KBM-7 (cell line): ENCODE results near the gene ELK4.
"Not testable (repeated sequence)": the region's sequence is repeated elsewhere in the genome, so short reads cannot be mapped to it uniquely, and the experiment has no call there.

Experiments
- DNase-seq: peaks from one replicate; pipeline ENCODE4 v3.0.0-alpha.2; 2015
- in situ Hi-C: fragments of 300-500 bp; cut with MboI; formaldehyde crosslinking; loops from 2 replicates; pipeline ENCODE4 v1.14.3; 2020; ENCODE audit warnings: low sequenced_read_pairs, low pct_unique_long_range_greater_than_20kb, mixed read lengths

Gene ELK4

GRCh38 chr1:205665201-205666045 is 33.6 kb upstream of the ELK4 start:
- in situ Hi-C loops, result no loop called here
- peak; percentile 66 for DNase-seq

DNA sequence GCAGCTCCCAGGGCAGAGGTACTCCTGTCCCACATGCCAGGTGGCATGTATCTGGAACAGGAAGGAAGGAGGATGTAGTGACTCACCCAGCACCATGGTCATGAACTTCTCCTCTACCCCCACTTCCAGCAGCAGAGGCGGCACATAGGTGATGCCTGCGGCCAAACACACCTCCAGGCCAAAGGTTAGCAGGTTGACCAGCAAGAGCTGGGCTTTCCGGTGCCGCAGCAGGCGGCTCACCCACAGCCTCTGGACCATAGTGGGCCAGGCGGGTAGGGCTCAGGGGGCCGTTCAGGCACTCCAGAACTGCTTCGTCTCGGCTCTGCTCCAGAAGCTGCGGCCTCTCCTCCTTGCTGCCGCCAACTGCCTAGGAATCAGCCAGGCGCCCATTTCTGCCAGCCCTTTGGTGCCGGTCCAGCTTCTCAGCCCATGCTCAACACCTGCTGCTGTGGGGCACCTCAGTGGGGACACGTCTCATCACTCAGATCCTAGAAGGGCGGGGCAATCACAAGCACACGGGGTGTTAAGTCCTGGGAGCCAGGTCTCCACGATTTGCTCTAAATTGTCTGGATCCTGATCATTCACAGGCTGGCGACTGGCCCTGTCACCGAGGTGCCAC is 32.7 kb upstream of the ELK4 start:
- in situ Hi-C loops, result no loop called here
- no peak for DNase-seq

DNA sequence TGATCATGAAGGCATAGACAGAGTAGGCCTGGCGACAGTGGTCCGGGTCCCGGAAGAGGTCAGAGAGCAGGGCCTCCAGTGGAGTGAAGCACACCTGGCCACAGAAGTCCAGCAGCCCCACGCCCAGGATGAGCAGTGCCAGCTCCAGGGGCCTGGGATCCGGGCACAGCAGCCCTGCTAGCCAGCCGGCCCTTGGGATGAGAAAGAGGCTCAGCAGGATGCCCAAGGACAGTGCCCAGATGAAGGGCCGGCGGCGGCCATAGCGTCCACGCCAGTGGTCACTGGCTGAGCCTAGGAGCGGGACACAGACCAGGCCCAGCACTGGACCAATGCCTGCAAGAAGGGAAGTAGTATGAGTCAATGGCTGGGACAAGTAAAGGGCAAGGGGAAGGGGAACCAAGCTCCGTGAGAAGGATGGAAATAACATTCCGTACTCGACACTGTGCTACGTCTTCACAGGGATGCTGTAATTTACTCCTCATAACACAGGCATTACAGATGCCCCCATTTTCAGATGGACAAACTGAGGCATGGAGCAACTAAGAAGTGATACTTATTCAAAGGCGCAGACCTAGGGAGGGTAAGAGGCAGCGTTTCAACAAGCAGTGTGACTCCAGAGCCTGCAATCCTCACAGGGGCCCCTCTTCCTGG is 31.6 kb upstream of the ELK4 start:
- in situ Hi-C loops, result no loop called here
- no peak for DNase-seq

- no peak for DNase-seq
- in situ Hi-C loops, result no loop called here
These were observed 31.0 kb upstream of the ELK4 start for GRCh38 chr1:205662791-205663190.

- no peak for DNase-seq
- in situ Hi-C loops, result no loop called here
These were observed 30.4 kb upstream of the ELK4 start for GRCh38 chr1:205662135-205662738.

- no peak for DNase-seq
- in situ Hi-C loops, result no loop called here
These were observed 29.8 kb upstream of the ELK4 start for GRCh38 chr1:205661429-205662134.

GRCh38 chr1:205660361-205660760 is 28.6 kb upstream of the ELK4 start:
- no peak for DNase-seq
- in situ Hi-C loops, result no loop called here

DNA sequence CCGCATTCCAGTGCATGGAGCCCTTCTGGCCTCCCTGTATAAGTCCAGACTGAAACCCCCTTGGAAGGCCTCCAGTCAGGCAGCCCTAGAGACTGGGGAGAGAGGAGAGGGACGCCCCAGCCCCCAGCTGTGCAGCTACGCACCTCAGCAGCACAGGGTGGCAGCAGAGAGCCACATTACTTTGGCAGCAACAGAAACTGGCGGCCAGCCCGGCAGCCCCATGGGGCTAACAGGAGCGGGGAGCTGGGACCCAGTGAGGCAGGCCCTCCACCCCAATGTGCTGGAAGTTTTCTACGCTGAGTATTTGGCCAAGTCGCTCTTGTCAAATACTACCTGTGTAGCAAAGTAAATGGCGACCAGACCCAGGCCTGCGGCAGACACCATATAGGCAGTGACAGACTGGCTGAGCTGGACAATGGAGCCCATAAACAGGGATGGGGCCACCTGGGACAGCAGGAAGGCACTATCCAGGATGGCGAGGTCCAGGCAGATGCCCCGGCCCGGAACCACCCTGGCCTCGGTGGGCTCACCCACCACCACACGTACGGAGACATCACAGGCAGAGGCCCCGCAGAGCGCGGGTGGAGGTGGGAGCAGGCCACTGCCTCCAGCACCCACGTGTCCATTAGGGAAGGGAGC is 27.3 kb upstream of the ELK4 start:
- peak; percentile 77 for DNase-seq
- in situ Hi-C loops, result no loop called here

GRCh38 chr1:205656236-205656635 is 24.4 kb upstream of the ELK4 start:
- in situ Hi-C loops, result no loop called here
- no peak for DNase-seq

GRCh38 chr1:205652984-205653383 is 21.2 kb upstream of the ELK4 start:
- in situ Hi-C loops, result no loop called here
- DNase-seq, result no peak

GRCh38 chr1:205650241-205650640 is 18.4 kb upstream of the ELK4 start:
- in situ Hi-C loops, result no loop called here
- DNase-seq, result no peak

- no peak for DNase-seq
- in situ Hi-C loops, result no loop called here
These were observed 13.7 kb upstream of the ELK4 start for GRCh38 chr1:205645519-205645918.

GRCh38 chr1:205642679-205643307 is 11.0 kb upstream of the ELK4 start:
- no peak for DNase-seq
- in situ Hi-C loops, result no loop called here

GRCh38 chr1:205639567-205639966 is 7.8 kb upstream of the ELK4 start:
- in situ Hi-C loops, result no loop called here
- DNase-seq, result no peak

DNA sequence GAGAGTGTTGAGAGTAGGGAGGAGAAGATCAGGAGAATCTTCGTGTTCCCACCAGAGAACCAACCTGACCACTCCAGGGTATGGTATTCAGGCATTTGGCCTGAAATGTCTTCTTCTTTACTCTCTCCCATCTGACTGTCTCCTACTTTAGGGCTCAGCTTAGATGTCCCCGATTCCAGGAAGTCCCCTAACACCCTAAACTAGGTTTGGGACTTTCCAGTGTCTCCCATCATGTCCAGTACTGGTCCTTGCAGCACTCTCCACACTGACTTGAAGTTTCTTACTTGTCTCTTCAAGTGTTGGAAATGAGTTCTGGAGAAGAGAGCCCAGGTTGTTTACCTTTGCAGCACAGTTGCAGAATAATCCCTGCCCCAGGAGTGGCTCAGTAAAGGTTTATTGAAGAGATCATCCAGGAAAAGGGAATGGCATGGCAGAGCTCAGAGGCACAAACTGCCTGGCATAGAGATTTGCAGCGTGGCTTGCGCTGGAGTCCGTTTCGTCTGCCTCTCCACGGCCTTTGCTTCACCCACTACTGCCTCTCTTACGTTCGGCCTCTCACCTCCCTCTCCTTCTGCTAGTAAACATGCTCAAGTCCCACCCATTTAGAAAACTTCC is 6.2 kb upstream of the ELK4 start:
- in situ Hi-C loops, result no loop called here
- DNase-seq, result no peak

DNA sequence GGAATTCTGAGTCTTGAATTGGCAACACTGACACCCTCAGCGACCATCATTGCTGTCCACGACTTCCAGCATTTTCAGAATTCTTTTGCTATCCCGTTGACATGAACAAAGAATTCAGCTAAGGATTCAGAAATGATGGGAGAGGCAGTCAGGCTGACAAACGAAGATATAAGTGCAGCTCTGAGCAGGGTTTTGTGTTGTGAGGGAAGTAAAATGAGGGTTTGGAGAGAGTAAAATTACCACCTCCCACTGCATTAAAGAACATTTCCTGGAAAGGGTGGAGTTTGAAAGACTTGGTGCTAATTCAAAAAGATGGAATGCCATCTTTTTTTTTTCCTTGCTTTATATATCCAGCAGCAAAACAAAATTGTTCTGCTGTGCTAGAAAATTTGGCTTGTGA is 4.9 kb upstream of the ELK4 start:
- DNase-seq, result no peak
- in situ Hi-C loops, result no loop called here

- DNase-seq, in situ Hi-C loops: not testable (repeated sequence)
These were observed 4.3 kb upstream of the ELK4 start for GRCh38 chr1:205636138-205636530.

- in situ Hi-C loops, result no loop called here
- DNase-seq, result no peak
These were observed 1.7 kb upstream of the ELK4 start for GRCh38 chr1:205633421-205633976.
